ELF-1 (cell line): ENCODE results near the gene RBM27.
"Not testable (repeated sequence)": the region's sequence is repeated elsewhere in the genome, so short reads cannot be mapped to it uniquely, and the experiment has no call there.

Experiments
- DNase-seq: peaks from one replicate; pipeline ENCODE4 v3.0.0-alpha.2; 2016; ENCODE audit warnings: low read depth, low spot score

Gene RBM27

GRCh38 chr5:146203011-146203871 is at the start of gene RBM27:
RBM27 (plus strand) TSS chr5:146203605; CDS start chr5:146203766, 161 bp downstream.
- DNase-seq, result peak; percentile 100

- DNase-seq, result no peak
These were observed 45.1 kb upstream of the RBM27 start for GRCh38 chr5:146158255-146158654.

- DNase-seq, result no peak
These were observed 39.0 kb upstream of the RBM27 start for GRCh38 chr5:146164382-146164781.

- no peak for DNase-seq
These were observed 37.9 kb upstream of the RBM27 start for GRCh38 chr5:146165460-146165859.

GRCh38 chr5:146165903-146166302 is 37.5 kb upstream of the RBM27 start:
- no peak for DNase-seq

- no peak for DNase-seq
These were observed 34.3 kb upstream of the RBM27 start for GRCh38 chr5:146169076-146169475.

- DNase-seq, result not testable (repeated sequence)
These were observed 30.4 kb upstream of the RBM27 start for GRCh38 chr5:146173049-146173448.

- no peak for DNase-seq
These were observed 29.8 kb upstream of the RBM27 start for GRCh38 chr5:146173597-146173996.

GRCh38 chr5:146176805-146177204 is 26.6 kb upstream of the RBM27 start:
- DNase-seq, result no peak

- no peak for DNase-seq
These were observed 23.7 kb upstream of the RBM27 start for GRCh38 chr5:146179696-146180095.

GRCh38 chr5:146183403-146183802 is 20.0 kb upstream of the RBM27 start:
- not testable (repeated sequence) for DNase-seq

GRCh38 chr5:146185161-146185560 is 18.2 kb upstream of the RBM27 start:
- DNase-seq, result no peak

GRCh38 chr5:146188358-146188757 is 15.0 kb upstream of the RBM27 start:
- DNase-seq, result no peak

GRCh38 chr5:146192571-146193043 is 10.8 kb upstream of the RBM27 start:
- no peak for DNase-seq

GRCh38 chr5:146193285-146193684 is 10.1 kb upstream of the RBM27 start:
- no peak for DNase-seq

GRCh38 chr5:146194997-146195396 is 8.4 kb upstream of the RBM27 start:
- DNase-seq, result not testable (repeated sequence)

GRCh38 chr5:146196459-146197048 is 6.9 kb upstream of the RBM27 start:
- no peak for DNase-seq

- no peak for DNase-seq
These were observed 4.1 kb upstream of the RBM27 start for GRCh38 chr5:146199176-146199815.

GRCh38 chr5:146201795-146202194 is 1.6 kb upstream of the RBM27 start:
- DNase-seq, result not testable (repeated sequence)

- no peak for DNase-seq
These were observed 427 bp downstream of the RBM27 start for GRCh38 chr5:146203872-146204192.

- no peak for DNase-seq
These were observed 2.2 kb downstream of the RBM27 start for GRCh38 chr5:146205499-146206202.

GRCh38 chr5:146206257-146206656 is 2.9 kb downstream of the RBM27 start:
- no peak for DNase-seq
